ENCODE measurements around the gene FAM72D.
"Not testable (repeated sequence)": the region's sequence is repeated elsewhere in the genome, so short reads cannot be mapped to it uniquely, and the experiment has no call there.

GRCh38 chr1:145112703-145113102 is 16.9 kb downstream of the FAM72D start:
- not testable (repeated sequence) for TF ChIP-seq ASH2L (IDR thresholded peaks at IDR 0.05; ENCODE audit: low read length); EZH2 (IDR thresholded peaks at IDR 0.05; ENCODE audit: low read depth, low read length, severe bottlenecking); EP300 (IDR thresholded peaks at IDR 0.05; ENCODE audit: borderline replicate concordance in 1 of 2, low read depth in 2 of 2, low read length in 2 of 2); POLR2A (IDR thresholded peaks at IDR 0.05; ENCODE audit: control extremely low read depth in 1 of 2, low read depth in 2 of 2, low read length in 2 of 2); RAD21 (IDR thresholded peaks at IDR 0.05 in 1 of 2, conservative IDR thresholded peaks at IDR 0.05 in 1 of 2; ENCODE audit: low read depth in 2 of 2, low read length in 2 of 2)
- TF ChIP-seq, protein P1, sequence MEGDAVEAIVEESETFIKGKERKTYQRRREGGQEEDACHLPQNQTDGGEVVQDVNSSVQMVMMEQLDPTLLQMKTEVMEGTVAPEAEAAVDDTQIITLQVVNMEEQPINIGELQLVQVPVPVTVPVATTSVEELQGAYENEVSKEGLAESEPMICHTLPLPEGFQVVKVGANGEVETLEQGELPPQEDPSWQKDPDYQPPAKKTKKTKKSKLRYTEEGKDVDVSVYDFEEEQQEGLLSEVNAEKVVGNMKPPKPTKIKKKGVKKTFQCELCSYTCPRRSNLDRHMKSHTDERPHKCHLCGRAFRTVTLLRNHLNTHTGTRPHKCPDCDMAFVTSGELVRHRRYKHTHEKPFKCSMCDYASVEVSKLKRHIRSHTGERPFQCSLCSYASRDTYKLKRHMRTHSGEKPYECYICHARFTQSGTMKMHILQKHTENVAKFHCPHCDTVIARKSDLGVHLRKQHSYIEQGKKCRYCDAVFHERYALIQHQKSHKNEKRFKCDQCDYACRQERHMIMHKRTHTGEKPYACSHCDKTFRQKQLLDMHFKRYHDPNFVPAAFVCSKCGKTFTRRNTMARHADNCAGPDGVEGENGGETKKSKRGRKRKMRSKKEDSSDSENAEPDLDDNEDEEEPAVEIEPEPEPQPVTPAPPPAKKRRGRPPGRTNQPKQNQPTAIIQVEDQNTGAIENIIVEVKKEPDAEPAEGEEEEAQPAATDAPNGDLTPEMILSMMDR (IDR thresholded peaks at IDR 0.05; ENCODE audit: control extremely low read depth in 1 of 3, insufficient read depth in 1 of 3, low read depth in 1 of 3, low read length in 3 of 3), result not testable (repeated sequence)
- TF ChIP-seq, protein P2, sequence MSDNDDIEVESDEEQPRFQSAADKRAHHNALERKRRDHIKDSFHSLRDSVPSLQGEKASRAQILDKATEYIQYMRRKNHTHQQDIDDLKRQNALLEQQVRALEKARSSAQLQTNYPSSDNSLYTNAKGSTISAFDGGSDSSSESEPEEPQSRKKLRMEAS (IDR thresholded peaks at IDR 0.05), result not testable (repeated sequence)
